Esophagus muscularis mucosa (tissue), 4 donors: ENCODE measurements around the gene PDXDC1.
"Not testable (repeated sequence)": the region's sequence is repeated elsewhere in the genome, so short reads cannot be mapped to it uniquely, and the experiment has no call there.

Experiments
- EP300 ChIP-seq: sonication (generic); formaldehyde crosslinking; IDR thresholded peaks from one replicate; pipeline ENCODE4 v1.6.1; 2017; ENCODE audit warnings: antibody characterized with exemption
- POLR2A ChIP-seq: fragments of 450-650 bp; IDR thresholded peaks from one replicate; pipeline ENCODE4 v1.6.1; 2017; ENCODE audit warnings: antibody characterized with exemption, moderate library complexity, mild to moderate bottlenecking, low read depth
- TF ChIP-seq, protein P1 (sequence below), 3 experiments: fragments of 200-600 bp in 2 of 3; fragments of 450-650 bp in 1 of 3; sonication (generic) in 2 of 3; IDR thresholded peaks; one replicate each; pipeline ENCODE4 v1.5.1; 2017 to 2019; ENCODE audit warnings: antibody characterized with exemption in 3 of 3, mild to moderate bottlenecking in 2 of 3, moderate library complexity in 1 of 3

DNA sequence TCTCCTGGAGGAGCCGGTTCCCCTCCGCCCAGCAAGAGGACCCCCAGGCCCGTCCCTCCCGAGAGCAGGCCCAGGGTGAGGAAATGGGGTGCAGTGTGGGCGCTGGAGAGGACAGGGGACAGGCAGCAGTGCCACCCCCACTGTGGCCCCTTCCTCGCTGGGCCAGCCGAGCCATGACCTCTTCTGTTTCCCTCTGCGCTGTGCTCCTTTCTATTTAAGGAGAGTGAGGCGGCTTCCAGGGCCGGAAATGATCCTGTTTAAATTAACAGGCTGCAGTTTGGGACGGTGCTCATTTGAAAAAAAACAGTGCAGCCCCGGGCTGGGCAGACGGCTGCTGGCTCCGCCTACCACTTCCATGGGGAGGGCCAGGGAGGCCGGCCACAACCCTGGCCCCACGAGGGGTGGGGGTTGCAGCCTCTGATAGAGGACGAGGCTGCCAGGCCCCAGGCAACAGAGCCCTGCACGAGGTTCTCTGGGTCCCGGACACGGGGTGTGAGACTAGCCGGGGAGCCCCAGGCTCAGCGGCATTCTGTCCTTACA lies 169.3 kb downstream of the PDXDC1 start:
- not testable (repeated sequence) for TF ChIP-seq POLR2A, EP300
- TF ChIP-seq, protein P1, sequence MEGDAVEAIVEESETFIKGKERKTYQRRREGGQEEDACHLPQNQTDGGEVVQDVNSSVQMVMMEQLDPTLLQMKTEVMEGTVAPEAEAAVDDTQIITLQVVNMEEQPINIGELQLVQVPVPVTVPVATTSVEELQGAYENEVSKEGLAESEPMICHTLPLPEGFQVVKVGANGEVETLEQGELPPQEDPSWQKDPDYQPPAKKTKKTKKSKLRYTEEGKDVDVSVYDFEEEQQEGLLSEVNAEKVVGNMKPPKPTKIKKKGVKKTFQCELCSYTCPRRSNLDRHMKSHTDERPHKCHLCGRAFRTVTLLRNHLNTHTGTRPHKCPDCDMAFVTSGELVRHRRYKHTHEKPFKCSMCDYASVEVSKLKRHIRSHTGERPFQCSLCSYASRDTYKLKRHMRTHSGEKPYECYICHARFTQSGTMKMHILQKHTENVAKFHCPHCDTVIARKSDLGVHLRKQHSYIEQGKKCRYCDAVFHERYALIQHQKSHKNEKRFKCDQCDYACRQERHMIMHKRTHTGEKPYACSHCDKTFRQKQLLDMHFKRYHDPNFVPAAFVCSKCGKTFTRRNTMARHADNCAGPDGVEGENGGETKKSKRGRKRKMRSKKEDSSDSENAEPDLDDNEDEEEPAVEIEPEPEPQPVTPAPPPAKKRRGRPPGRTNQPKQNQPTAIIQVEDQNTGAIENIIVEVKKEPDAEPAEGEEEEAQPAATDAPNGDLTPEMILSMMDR (IDR thresholded peaks at IDR 0.05), result not testable (repeated sequence)
